Measurements from ENCODE around the gene GLIS1.

DNA sequence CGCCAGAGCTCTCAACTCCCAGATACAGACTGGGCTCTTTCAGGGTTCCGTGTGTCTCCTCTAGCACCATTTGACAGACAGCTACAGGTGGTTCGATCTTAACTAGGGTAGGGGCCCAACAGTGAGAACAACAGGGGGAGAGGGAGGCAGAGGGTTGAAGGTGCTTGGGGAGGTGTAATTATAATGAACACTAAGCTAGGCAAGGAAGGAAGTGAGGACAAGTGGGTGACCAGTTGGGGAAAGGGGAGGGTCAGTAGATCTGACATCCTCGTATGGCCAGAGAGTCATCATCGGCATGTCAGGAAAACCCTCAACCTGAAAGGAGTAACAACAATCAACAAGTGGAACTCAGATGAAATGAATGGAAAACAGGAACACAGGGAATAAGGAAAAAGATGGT is 22.8 kb downstream of the GLIS1 start:
- TF ChIP-seq, protein P1, sequence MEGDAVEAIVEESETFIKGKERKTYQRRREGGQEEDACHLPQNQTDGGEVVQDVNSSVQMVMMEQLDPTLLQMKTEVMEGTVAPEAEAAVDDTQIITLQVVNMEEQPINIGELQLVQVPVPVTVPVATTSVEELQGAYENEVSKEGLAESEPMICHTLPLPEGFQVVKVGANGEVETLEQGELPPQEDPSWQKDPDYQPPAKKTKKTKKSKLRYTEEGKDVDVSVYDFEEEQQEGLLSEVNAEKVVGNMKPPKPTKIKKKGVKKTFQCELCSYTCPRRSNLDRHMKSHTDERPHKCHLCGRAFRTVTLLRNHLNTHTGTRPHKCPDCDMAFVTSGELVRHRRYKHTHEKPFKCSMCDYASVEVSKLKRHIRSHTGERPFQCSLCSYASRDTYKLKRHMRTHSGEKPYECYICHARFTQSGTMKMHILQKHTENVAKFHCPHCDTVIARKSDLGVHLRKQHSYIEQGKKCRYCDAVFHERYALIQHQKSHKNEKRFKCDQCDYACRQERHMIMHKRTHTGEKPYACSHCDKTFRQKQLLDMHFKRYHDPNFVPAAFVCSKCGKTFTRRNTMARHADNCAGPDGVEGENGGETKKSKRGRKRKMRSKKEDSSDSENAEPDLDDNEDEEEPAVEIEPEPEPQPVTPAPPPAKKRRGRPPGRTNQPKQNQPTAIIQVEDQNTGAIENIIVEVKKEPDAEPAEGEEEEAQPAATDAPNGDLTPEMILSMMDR (conservative IDR thresholded peaks at IDR 0.05) = no peak
- no peak for TF ChIP-seq ZFX (IDR thresholded peaks at IDR 0.05)
